Dermis microvascular lymphatic vessel endothelial cell (primary cell): ENCODE data around the gene ZBED3. TPM values are rescaled to one million over a fixed set of nuclear protein-coding genes. Genes with fewer than 3 reads are reported as not detected.
"Not testable (repeated sequence)": the region's sequence is repeated elsewhere in the genome, so short reads cannot be mapped to it uniquely, and the experiment has no call there.

Experiments
- DNase-seq, 2 donors: peaks; one replicate each; pipeline versions ENCODE4 v3.0.0 to v3.0.0-alpha.2; 2010; ENCODE audit warnings: low read depth in 2 of 2
- total RNA-seq: library from RNA; depleted of rRNA; stranded (reverse); fragments of >200 nt; gene quantifications from 2 replicates; pipeline ENCODE4 v1.2.1, GENCODE V29; 2014

The ZBED3 gene
- 1.0 and 1.6 TPM in 2 replicates for total RNA-seq

GRCh38 chr5:77086689-77087483, at the start of gene ZBED3:
Gene ZBED3, minus strand, starts transcription at chr5:77087285. Its CDS starts 9,407 bp downstream, at chr5:77077878.
- peak; percentile 43 to 73 for DNase-seq

- DNase-seq, result peak; percentile 66 to 95
Measured at GRCh38 chr5:77133061-77133758, 46.1 kb upstream of the ZBED3 start.

DNA sequence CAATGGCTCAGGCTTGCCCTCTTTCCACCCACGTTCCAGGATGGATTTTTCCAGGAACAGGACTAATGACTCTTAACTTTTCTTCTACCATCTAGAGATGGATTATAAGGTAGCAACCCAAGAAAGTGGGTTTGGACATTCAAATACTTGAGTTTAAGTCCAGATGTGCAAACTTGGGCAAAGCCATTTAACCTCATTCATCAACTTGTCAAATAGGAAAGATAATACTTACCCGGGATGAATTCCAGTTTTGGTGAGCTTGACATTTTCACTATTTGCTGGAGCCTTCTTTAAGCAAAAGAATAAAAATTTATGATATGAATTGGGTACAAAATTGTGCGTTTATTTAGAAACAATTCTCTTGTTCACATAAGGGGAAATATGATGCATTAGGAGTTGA, 44.3 kb upstream of the ZBED3 start:
- DNase-seq, result no peak

DNA sequence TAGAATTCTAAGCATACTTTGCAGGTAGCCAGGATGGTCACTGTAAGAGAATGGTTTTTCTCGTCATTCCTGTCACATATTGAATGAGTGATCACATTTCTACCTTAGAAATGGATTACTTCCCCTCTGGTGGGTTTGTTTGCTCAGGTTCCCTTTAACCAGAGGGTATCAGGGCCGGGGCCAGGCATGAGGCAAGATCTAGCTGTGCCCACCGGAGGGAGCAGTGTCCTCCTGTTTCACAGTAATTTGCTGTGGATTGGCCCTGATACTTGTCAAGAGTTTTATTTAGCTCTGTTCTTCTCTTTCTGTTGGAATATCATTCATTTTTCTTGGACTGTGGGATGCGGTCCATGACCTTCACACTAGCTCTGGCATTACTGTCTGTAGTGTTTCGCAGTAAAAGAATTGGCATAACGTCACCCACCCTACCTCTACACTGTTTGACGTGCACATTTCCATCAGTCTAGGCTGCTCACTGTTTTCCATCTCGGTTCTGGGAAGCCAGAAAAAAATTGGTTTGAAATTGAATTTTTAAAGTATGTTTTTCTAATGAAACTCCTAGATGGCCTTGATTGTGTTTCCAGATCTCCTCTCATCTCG, 42.4 kb upstream of the ZBED3 start:
- peak in 1 of 2 donors; percentile 42 for DNase-seq

DNA sequence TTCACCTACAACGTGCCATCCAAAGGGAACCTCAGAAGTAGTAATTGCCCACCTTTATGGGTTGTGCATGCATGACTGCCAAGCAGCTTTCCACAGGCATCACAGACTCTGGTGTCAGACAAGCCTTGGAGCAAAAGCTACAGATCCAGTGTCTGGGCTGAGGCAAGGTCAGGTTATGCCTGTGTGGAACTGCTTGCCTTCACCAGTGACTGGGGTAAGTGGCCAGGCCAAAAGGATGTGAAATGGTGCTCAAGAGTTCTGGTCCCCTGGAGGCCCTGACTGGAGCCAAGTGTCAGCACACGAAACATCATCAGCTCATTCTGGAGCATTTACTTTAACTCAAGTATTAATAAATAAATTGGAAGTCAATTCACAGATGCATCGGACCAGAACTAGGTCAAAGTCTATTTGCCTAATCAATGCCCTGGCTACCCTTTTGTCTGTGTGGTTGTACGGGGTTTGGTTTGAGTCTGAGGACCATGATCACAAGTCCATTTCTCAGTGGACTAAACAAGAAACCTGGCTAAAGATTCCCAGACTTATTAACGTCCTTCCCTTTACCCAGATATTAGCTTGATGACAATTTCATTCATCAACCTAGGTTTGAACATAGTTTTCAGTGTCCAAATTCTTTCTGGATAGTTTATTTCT, 41.5 kb upstream of the ZBED3 start:
- DNase-seq, result no peak

GRCh38 chr5:77123057-77123456, 36.0 kb upstream of the ZBED3 start:
- no peak for DNase-seq

- DNase-seq, result no peak
Measured at GRCh38 chr5:77120706-77121105, 33.6 kb upstream of the ZBED3 start.

- no peak for DNase-seq
Measured at GRCh38 chr5:77120086-77120485, 33.0 kb upstream of the ZBED3 start.

DNA sequence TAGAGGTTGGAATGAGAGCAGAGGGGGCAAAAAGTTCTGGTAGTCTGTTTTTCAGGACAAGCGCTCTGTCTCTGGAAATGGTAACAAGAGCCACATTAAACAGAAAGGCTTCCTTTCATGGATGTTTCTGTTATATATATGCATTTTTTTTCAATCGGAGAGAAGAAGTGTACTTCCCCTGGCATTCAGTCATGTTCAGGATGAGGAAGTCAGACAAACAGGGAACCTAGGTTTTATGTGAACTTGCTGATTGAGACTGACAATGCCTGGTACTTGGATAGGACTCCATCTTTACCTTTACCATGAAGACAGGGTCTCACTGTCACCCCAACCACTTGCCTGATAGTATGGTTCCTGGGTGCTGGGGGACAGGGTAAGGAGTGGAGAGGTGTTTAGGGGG, 30.1 kb upstream of the ZBED3 start:
- DNase-seq, result no peak

- not testable (repeated sequence) for DNase-seq
Measured at GRCh38 chr5:77107035-77107434, 19.9 kb upstream of the ZBED3 start.

DNA sequence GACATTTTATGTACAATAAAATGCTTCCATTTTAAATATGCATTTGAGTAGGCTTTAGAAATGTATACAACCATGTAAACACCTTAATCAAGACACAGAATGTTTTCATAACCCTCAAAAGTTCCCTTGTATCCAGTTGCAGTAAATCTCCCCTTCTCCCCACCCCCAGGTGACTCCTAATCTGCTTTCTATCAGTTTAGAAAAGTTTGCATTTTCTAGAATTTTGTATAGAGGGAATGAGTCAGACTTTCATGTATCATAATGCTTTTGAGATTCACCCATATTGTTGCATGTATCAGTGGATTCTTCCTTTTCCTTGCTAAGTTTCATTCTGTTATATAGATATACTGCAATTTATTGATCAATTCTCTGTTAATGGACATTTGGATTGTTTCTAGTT, 17.7 kb upstream of the ZBED3 start:
- DNase-seq, result no peak

DNA sequence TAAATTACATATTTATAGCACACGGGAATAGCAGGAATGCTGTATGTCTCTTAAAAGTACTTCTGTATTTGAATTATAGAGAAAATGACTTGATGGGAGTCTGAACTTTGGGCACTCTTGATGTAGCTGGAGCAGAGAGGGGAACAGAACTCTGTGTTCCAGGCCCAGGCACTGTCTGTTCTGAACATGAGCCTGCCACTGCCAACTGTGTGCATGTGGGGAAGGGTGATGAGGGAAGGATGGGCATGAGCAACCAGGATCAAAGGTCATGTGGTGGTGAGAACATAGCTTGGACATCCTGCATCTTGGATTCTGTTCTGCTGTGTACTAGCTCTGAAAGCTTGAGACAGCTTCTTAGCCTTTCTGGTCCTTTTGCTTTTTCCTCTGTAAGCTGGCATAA, 16.4 kb upstream of the ZBED3 start:
- no peak for DNase-seq

GRCh38 chr5:77102549-77102948, 15.5 kb upstream of the ZBED3 start:
- DNase-seq, result no peak

- DNase-seq, result no peak
Measured at GRCh38 chr5:77101298-77101697, 14.2 kb upstream of the ZBED3 start.

- no peak for DNase-seq
Measured at GRCh38 chr5:77095189-77095588, 8.1 kb upstream of the ZBED3 start.

- DNase-seq, result peak in 1 of 2 donors; percentile 10
Measured at GRCh38 chr5:77087484-77088261, 588 bp upstream of the ZBED3 start.

GRCh38 chr5:77086368-77086688, 757 bp downstream of the ZBED3 start:
- no peak for DNase-seq

- DNase-seq, result no peak
Measured at GRCh38 chr5:77083088-77083487, 4.0 kb downstream of the ZBED3 start.

GRCh38 chr5:77082280-77082679, 4.8 kb downstream of the ZBED3 start:
- no peak for DNase-seq

DNA sequence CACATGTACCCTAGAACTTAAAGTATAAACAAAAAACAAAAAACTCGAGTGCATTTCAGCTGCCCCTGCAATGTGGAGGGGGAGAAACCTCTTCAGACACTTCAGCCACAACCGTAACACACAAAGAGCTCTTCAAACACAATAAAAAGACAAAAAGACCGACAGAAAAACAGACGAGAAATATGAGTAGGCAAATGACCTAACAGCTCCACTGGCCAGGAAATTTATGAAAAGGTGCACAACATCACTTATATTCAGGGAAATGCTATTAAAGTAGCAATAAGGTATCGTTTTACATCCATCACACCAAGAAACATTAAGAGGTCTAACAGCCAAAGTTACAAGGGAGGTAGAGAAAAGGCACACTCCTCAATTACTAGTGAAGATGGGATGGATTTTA, 6.2 kb downstream of the ZBED3 start:
- DNase-seq, result no peak

DNA sequence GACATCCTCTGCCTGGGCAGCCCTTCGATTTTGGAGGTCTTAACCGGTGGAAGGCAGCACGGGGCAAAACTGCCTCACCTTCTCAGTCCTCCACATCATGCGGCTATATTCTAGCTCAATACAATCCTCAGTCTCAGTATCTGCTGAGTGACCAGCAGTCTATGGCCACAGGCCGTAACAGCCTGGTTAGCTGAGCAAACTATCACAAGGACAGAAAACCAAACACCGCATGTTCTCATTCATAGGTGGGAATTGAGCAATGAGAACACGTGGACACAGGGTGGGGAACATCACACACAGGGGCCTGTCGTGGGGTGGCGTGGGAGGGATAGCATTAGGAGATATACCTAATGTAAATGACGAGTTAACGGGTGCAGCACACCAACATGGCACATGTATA, 6.6 kb downstream of the ZBED3 start:
- not testable (repeated sequence) for DNase-seq

DNA sequence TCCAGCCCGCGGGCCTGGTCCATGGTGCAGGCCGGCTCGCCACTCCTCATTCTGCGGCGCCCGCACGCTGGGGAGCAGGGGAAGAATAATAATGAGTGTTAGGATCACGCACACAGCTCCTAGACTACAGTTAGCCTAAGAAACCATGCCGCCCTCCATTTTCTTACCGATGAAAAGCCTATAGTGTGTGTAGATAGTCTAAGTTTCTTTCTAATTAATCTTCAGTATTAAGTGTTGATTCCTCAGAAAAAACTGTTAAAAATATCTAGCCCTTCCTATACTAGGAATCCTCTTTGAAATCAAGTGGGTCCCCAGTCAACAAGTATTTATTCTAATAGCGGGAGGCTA, 9.3 kb downstream of the ZBED3 start:
- DNase-seq, result no peak
